Hematopoietic multipotent progenitor cell treated with erythropoietin and hydrocortisone succinate and interleukin-3 and kit ligand, for 15 days (in vitro differentiated cells): ENCODE results near the gene IFFO2.

Experiments
- DNase-seq: peaks from one replicate; pipeline ENCODE4 v3.0.0-alpha.2; 2015; ENCODE audit warnings: low spot score

IFFO2 gene

DNA sequence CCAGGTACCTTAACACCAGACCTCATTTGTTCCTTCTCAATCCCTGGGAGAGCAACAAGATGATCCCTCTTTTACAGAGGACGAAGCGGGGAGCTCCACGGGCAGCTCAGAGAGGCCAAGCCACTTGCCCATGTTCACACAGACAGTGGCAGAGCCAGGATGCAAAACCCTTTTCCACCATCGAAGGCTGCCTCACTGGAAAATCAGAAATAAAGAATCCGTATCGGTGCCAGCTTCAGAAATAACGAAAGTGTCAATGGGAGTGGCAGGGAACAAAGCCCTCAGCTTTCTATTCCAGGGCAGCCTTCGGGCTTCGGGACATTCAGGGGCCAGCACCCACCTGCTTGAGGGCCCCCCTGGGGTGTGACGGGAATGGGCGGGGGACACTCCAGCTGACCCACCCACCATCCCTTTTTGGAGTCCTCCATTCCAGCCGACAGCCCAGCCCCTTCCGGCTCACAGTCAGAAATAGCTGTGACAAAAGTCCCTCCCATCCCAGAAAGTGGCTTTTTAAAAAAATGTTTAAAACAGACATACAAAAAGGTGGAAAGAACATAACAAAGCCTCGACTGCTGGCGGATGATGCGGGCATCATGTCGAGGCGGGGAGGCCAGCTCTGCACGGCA, 6.0 kb downstream of the IFFO2 start:
- DNase-seq: no peak

DNA sequence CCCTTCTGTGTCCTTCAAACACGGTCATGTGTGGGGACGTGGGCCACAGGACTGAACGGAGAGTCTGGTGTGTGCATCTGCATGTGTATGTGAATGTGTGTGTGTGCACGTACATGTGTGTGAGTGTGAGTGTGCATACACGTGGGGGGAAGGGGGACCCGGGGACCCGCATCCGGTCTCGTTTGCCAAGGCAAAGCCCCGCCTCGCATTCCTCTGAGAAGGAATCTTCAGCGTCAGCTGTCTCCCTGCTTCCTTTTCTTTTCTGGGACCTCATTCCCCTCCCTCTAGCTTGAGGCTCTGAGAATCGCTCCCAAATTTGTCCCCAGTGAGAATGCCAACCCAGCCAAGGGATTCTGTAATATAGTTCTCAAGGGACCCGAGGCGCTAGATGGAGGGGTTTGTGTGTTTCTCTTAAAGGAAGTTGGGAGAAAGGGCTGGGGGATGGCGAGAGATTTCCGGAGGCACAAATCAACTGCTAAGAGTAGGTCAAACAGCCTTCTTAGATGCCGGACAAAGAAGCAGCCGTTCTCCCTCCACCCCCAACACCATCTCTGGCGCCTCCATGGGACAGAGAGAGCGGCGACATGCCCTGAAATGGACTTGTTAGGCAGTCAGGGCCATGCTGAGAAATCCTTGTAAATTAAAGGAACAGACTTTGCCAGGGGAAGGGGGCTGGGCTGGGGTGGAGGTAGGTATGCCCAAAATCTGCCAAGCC, 6.6 kb downstream of the IFFO2 start:
- DNase-seq: no peak

DNA sequence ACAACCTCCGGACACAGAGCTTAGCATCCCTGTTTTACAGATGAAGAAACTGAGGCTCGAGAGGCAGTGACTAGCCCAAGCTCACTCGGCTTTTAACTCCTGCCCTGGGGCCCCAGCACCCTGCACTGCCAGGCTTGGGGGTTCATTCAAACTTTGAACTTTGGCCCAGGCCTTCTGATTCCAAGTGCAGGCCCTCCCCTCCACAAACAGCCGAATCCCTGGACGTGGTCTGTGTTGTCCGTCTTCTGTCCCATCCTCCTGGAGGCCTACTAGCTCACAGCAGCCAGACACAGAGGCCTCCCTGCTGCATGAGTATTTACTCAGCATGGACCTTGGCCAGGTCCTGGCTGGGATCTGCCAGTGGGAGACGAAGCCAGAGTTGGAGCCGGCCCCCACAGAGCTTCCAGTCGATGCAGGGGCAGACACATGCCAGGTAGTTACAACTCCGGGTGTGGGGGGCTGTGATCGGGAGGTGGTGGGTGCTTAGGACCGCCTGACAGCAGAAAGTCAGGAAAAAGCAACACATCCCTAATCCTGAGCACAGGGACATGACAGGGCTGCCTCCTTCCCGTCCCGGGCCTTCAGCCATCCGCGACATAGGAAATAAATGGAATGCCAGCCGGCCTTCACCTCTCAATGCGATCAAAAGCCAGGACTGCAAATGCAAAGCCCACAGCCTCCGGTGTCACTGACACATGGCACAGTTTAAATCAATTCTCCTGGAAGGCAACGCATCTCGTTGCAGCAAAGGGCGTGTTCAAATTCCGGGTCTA, 7.4 kb downstream of the IFFO2 start:
- no peak for DNase-seq

DNA sequence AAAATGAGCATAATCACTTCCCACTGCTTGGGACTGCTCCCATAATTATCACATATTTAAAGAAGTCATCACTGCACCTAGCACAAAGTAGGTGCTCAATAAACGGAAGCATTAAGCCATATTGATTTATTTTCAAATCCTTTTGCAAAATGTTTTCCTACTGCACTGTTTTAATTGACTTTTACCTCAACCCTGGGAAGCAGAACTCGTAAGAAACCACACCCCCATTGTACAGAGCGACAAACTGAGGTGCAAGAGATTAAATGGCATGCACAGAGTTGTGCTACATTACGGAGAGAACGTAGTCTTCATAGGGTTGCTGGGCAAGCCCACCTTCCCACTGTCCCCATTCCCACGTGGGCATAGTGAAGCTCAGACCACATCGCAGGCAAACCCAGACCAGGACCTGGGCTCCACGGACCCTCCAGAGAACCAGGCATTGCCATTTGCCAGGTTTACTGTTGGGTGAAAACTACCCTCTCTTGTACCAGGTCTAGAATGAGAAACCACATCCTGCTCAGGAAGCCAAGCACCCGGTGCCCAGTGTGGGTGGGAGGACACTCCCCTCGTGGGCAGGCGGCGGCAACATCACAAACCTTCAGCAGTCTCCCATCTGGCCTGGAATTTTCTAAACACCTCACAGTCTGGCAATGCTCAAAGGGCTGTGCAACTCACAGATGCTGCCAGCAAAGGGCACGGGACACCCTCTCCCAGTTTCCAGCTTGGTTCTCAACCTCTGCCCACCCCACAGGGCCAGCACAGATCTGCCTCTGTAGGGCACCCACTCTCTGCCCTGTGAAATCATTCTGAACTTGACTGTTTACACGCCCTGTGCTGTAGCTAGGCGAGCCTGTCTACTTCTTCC, 8.2 kb downstream of the IFFO2 start:
- DNase-seq: no peak

DNA sequence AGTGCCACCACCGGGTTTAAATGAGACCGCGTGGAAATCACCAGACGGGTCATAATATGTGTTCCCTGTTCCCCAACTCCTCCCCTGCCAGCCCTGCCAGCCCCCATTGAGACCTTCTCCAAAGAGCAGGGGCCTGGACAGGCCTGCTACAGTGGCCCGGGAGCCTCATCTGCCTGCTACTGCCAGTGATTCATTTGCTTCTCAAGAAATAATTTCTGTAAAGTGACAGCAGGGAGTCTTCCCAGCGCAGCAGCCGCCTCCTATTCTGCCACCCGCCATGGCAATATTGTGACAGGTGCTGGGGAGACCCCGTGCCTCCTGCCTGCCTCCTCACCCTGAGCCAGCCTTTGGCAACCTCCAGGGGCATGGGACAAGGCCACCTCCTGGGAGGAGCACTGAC, 8.9 kb downstream of the IFFO2 start:
- no peak for DNase-seq

DNA sequence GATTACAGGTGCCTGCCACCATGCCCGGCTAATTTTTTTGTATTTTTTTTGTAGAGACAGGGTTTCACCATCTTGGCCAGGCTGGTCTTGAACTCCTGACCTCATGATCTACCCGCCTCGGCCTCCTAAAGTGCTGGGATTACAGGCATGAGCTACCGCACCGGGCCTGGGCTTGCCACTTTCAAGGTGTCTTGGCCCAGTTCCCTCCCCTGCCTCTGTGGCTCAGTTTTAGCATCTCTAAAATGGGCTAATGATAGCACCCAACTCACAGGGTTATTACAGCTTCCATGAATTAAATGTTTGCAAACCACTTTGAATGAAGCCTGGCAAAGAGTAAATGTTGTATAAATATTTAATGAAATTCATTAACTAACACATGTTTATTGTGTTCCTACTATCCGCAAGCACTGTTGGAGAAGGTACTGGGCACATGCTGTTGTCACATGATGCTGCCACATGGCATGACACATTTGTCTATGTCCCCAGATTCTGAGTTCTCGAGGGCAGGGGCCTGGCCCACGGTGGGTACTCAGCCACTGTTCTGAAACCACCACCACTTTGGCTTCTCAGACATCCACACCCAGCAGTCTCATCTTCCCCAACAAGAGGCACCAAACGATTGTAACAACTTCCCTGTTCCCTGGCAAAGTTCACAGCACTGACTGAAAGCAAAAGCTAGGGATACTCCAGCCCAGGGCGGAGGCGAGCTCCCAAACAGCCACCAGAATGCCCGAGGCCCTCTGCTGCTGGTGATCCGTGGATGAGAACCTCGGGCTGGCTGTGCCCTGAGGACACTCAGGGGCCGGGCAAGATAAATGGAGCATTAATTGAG, 9.7 kb downstream of the IFFO2 start:
- no peak for DNase-seq

DNA sequence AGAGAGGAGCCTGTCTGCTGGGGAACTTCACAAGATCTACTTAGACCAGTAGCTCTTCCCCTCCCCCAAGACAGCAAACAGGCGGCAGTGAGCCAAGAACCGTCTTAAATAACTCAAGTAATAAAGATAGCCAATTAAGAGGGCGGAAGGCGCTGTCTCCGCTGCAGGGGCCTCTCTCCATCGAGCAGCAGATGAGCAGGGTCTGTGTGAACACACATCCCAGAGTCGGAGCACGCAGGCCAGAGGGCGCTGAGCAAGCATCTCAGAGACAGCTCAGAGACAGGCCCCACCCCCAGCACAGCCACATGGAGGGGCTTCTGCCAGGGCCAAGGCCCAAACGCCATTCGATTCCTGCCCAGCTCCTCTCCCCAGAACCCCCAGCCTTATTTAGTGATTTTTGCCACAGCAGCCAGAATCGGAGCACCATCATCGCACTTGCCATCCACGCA, 11.1 kb downstream of the IFFO2 start:
- no peak for DNase-seq

DNA sequence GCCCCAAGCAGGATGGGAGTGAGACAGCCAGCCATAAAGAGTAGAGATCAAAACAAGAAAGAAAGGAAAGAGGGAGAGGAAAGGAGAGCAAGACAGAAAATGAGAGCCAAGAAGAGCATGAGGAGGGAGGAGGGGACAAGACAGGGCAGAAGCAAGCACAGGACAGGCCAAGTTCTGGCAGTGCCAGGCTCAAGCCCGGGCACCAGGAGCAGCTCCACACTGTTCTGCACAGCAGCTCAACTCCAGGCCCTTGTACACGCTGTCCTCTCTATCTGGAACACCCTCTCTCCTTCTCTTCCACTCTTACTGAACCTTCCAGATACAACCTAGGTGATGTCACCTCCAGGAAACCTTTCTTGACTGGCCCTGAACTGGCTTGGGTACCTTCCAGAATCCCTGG, 11.7 kb downstream of the IFFO2 start:
- no peak for DNase-seq

DNA sequence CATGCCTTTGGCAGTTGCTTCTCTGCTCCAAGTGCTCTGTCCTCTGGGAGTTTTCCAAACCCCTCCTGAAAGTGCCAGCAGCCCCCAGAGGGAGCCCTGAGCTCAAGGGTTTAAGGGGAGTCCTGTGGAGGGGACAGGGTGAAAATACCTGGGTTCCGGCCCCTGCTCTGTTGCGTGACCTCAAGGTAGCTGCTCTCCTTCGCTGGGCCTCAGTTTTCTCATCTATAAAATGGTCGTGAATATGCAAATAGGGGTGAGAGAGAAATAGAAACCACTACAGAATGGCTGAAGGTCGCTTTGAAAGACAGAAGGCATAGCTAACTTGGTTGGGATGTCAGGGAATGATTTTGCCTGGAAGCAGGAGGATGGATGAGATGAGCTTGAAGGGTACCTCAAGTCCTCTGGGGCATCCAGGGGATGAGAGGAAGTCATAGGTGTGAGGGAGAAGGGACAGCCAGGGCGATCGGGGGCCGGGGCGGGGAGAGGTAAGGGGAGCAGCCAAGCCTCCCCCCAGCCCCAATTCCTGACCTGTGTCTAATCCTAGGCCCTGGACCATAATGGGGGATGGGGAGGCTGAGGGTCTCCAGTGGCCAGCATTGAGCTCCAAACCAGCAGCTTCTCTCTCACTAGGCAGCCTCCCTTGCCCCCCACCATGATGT, 12.4 kb downstream of the IFFO2 start:
- DNase-seq: no peak

DNA sequence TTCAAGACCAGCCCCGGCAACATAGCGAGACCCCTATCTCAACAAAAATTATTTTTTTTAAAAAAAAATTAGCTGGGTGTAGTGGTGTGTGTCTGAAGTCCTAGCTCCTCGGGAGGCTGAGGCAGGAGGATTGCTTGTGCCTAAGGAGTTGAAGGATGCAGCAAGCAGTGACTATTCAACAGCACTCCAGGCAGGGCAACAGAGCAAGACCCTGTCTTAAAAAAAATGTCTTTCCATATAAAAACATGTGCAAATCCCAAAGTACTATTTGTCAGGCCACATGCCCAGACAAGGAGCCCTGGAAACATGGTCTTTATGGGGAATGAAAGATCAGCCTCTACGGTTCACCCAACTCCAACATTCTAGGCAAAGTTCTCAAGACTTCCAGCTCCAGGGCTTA, 13.3 kb downstream of the IFFO2 start:
- no peak for DNase-seq

DNA sequence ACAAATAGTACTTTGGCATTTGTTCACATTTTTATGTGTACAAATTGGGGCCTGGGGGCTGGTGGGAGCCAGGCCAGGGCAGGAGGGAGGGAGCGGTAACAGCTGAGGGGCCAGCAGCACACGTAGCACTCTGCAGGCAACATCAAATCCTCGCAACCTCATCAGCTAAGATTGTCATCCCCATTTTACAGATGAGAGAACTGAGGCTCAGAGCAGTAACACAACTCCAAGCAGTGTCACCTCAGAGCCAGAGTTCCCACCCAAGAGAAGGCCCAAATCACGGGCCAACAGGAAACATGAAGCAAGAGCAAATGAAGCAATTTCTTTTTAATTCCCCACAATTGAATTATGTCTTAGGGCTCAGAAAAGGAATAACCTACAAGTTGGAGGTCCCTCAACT, 14.1 kb downstream of the IFFO2 start:
- no peak for DNase-seq

DNA sequence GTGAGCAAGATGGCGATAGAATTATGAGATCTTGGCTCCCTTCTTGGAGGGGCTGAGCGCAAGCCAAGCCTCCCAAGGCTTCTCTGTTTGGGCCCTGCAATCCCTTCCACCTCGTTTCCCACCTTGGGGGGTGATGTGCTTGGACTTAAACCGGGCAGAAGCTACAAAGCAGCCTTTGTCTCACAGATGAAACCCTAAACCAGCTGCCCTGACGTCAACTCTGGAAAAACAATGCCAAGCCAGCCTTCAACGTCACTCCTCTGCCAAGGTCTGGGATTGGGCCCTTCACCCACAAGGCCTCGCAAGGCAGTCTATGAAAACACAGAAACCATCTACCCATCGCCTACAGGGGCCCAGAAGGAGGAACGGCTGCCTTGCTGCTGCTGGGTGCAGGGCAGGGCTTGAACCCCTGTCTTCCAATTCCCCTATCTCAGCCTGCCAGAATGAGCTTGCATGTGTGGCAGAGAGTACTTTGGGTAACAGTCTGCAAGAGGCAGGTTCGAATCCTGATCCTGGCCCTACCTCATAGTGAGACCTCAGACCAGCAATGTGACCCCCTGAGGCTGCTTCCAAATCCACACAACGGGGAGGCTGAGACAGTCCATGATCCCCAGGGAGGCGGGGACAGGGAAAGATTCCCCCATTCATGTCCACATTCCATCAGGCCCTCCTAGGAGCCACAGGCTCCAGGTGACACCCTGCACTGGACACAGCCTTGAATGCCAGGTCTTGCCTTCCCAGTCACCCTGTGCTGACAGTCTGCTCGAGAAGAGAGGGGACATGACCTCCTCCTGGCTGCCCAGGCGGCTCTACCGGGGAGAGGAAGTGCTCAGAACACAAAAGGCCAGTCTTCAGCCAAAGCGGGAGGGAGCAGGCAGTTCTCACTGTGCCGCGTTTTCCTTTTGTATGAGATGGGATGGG, 15.0 kb downstream of the IFFO2 start:
- no peak for DNase-seq

DNA sequence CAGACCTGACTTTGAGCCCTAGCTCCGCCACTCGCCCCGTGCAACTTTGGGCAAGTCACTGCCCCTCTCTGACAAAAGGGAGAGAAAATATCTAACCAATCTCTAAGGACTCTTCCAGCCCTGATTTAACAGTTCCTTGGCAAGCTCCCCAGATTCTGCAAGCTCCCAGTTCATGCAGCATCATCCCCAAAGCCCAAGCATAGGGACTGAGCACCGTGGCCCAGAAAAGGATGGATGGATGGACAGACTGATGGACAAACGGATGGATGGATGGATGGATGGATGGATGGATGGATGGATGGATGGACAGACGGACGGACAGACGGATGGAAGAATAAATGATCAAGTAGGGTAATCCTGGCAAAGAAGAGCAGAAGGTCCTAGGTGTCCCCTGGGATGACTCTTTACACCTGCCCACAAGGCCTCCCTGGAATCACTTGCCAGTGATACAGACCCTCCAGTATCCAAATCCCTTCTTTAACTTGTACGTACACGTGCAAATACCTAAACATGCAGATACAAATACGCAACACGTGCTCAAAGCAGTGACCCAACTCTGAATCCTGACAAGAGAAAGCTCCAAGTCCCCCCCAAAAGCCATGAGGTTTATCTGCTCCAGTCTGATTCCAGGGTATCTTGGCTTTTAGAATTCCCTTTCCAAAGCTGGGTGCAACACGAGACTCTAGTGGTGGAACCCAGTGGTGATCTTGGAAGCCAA, 16.0 kb downstream of the IFFO2 start:
- DNase-seq: no peak

DNA sequence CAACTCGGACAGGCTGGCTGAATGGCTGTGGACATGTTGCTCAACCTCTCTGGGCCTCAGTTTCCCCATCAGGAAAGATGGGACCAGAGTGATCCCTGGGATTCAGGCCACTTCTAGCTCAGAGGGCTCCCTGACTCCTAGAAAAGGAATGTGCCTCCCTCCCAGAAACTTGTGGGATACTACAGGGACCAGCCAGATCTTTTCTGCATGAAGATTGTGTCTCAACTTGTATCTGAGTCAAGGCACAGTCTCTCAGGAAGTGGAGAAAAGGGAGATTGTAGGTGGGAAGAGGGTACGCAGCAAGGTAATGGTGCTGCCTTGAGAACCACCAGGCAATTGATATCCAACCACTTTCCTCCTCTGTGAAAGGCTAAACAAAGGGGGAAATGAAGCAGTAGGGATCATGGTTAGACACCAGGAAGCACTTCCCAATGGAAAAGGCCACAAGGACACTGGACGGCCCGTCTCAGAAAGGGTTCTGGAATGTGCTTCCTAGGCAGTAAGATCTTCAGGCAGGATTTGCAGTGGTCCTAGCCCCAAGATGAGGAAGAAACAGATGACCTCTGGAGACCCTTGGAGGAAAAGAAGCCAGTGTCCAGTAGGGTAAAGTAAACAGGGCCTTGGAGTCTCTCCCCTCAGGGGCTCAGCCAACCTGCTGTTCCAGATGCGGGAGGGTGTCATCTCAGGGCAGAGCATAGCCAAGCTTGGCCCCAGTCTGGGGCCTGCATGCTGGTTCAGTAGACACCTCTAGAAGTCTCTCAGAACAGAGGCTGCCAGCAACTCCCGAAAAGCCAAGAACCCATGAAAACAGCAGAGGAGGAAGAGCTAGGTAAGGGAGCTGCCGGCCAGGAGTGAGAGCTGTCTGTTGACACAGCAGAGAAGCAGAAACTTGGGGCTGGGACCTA, 16.8 kb downstream of the IFFO2 start:
- no peak for DNase-seq

DNA sequence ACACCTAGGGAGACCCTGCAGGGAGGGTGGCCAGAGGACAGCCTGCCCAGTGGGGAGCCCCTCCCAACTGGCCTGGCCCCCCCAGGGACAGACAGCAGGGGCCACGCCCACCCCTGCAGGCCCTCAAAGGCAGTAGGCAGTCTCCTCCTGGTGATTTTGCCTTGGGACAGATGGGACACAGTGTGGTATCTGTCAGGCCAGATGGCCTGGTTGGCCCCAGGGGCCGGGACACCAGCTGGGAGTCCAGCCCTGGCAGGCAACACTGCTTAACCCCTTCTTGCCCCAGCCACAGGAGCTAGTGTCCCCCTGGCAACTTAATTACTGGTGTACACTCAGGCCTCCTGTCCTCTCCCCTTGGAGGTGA, 17.8 kb downstream of the IFFO2 start:
- DNase-seq: no peak

DNA sequence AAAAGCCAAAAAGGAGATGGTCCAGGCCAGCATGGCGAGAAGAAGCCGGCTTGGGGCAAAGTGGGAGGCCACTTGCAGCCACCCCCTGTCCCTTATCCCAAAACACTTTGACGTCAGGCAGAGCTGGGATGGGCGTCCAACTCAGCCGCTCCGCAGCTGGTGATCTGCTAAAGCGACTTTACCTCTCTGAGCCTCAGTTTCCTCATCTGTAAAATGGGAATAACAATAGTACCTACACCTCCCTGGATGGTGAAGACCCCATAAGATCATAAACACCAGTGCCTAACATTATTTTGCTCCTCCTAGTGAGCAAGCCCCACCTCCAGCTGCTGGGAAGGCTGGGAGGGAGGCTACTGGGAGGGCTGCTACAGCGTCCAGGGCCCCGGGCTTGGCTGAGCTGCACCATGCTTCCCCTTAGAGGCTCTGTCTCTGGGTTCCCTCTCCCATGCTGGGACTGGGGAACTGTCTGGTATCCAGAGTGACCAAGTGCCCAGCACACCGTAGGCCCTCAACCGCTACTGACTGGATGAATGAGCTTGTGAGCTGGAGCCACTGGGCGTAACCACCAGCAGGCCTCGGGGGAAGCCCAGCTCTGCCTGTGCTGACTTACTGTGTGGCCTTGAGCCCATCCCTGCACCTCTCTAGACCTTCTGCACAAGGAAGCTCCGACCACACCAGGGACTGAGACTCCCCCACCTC, 18.3 kb downstream of the IFFO2 start:
- DNase-seq: no peak

DNA sequence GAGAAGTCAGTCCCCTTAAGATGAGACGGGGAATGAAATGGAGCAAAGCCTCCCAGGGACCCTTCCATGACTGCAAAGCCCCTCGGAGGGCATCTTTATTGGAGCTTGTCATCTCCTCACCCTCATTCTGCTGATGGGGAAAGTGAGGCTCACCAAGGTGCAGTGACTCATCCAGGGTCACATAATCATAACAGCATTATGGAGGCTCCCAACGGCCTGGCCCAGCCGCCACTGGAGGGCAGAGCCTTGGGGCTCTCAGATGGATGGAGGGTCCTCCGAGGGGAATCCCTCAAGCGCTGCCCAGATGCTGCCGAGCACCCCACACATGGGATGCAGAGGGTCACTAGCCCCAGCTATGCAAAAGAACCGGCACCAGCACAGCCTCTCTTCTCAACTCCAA, 18.9 kb downstream of the IFFO2 start:
- no peak for DNase-seq
